GM19043 (cell line): ENCODE results near the gene DLG2.

Experiments
- ATAC-seq: cut with Tn5 transposase; IDR thresholded peaks from one replicate; pipeline ENCODE4 v1.9.1; 2021; ENCODE audit warnings: low read depth; ENCODE audit not compliant: unreplicated experiment

DLG2 gene

DNA sequence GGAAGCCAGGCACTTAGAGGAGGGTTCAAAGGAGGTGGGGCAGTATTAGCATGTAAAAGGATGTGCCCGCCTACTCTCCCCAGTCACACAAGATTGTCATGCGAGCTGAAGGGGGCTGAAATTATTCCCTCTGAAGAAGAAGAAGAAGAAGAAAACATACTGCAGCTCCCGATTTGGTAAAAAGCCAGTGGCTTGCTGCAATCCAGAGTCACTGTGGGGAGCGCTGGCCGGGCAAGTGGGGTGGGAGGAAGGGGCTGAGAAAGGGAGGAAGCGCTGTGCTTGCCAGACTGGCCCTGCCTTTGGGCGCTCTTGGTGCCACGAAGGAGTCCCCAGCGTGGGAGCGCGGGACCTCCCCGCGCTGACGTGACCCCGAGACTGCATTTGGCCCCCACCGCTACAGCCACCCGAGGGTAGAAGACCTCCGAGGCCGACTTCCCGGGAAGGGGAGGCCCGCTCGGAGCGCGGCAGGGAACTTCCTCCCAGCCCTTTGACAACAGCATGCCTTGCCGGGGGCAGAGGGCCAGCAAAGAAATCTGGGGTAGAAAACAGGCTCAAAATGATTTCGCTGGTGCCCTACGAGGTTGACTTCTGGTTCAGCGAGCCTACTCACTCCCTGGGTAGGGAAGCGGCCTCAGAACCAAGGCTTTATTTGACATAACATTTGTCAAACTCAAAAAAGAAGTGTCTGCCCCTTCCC lies 906.3 kb downstream of the DLG2 start:
- no peak for ATAC-seq

DNA sequence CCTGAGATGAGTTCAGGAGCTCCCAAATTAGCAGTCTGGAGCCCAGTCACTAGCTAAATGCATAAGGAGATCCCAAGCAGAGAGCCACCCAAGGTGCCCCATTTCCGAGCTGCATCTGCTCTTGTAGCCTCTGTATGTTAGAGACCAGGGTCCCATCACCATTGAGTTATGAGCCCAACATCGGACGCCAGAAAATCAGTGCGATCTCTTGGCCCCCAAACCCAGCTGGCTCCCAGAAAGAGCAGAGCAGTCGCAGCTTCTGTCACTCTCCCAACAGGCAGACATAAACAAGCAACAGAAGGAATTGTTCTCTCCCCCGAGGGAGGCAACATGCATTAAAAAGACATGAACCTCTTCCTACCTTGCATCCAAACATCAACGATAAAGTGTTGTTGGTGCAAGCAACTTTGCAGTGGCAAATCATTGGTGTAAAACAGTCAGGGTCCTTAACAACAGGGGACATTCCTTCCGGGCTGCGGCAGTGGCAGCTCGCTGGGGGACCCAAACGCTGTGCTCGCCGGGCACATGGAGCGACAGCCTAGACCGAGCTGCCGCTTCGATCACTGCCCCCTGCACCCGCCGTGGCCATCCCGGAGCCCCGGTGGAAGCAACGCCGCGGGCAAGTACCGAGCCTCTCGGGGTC lies 907.1 kb downstream of the DLG2 start:
- no peak for ATAC-seq

DNA sequence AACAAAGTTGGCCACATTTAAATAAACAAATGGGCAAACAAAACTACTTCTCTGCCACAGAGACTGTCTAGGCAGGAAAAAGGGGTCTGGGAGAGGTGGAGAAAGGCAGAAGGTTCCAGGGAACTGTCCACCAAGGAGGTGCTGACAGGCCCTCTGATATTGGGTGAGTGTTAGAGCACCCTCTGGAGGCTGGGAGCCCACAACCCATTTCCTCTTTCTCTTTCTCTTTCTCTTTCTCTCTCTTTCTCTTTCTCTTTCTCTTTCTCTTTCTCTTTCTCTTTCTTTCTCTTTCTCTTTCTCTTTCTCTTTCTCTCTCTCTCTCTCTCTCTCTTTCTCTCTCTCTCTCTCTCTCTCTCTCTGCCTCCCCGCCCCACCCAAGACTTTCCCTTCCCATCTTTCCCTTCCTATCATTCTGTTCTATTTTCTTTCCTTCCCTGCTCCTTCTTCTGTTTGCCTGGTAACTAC lies 912.8 kb downstream of the DLG2 start:
- ATAC-seq: peak; percentile 96

DNA sequence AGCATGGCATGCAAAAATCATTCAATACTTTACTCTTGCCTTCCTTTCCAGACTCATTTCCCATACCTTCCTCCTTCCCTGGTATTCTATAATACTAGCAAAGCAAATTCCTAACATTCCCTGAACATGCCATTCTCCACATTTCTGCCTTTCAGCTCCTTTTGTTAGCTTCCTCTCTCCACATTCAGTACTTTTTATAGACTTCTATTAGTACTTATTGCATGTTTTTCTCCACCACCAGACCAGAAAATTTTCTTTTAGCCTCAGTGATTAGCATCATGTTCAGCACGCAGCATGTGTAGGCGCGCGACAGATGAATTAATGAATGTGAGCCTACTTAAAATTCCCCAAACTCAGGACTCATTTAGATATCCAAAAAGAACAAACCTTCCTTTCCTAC lies 935.3 kb downstream of the DLG2 start:
- ATAC-seq: no peak

DNA sequence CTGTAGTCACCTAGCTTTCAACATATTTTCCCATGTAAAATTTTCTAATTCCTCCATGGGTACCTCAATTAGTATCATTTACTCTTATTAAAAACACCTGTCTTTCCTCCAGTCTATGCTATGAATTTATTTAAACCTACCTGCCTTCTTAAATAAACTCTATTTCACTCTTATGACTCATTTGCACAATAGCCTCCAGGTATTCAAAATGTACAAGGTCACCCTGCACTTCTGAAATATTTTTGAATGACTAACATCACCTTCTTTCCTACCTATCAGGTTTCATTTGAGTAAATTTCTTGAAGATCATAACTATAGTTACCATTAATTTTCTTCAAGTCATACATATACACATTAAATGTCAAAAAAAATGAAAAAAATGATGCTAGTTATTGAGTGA lies 939.7 kb downstream of the DLG2 start:
- ATAC-seq: no peak

DNA sequence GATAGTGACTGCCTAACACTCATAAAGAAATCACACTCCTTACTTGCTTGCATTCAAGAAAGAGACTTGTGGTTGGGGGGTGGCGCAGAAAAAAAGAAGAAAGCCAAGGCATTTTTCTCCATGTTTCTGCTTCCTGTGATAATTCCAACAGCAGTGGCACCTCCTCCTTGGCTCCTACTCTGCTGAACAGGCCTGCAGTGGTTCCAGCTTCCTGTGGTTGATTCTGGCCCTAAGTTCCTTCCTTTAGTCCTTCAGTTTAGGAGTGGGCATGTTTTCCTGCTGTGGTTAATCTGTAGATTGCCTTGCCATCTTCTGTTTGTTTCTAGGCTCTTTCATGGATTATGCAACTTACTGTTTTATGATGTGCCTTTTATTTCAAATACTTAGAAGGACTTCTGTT lies 940.4 kb downstream of the DLG2 start:
- no peak for ATAC-seq

DNA sequence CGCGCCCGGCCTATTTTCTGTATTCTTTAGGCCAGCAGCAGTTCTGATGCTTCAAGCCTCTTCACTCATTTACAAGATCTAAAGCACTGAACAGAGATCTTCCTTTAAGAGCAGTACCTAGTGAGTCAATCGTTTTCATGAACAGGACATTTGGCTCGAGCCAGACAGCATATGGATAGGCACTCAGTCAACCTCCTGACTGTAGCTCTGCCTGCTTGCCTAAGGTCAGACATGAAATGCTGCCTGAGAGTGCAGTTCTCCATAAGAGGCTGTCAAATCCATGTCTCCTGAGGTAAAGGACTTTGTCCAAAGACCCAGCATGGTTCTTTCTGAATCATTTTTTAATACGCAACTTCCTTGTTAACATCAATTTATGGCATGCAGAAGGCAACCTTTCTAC lies 941.2 kb downstream of the DLG2 start:
- ATAC-seq: no peak

DNA sequence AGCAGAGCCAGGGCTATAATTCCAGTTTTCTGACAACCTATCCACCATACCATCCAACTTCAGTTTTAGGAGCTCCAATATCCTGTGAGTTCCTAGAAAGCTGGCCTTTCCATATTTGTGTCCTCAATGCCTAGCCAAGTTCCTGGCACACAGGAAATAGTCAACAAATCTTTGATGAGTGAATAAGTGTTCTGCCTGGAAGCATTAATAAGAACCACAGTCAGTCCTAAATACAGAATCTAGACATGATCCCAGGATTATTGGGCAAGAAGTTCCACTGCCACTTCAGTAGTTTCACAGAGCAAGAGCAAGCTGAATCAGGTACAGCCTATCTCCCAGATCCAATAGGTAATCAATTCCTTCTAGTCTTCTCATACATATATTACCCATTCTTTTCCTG lies 942.0 kb downstream of the DLG2 start:
- no peak for ATAC-seq

DNA sequence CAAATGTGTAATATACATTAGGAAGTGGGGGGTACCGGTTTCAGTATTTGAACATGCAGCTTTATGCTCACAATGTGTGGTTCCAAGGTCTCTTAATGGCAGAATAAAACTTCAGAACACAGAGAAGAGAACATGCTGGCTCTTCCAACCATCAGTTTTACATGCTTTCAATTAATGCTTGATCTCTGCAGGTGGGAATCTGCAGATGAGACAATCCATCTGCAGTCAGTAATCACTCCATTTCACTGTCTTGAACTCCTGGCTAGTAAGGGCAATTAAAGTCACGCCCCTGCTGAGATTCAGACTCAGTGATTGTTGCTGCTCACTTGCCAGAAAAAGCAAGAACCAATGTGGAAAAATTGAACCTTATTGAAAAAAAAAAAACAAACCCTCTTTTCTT lies 945.7 kb downstream of the DLG2 start:
- no peak for ATAC-seq

DNA sequence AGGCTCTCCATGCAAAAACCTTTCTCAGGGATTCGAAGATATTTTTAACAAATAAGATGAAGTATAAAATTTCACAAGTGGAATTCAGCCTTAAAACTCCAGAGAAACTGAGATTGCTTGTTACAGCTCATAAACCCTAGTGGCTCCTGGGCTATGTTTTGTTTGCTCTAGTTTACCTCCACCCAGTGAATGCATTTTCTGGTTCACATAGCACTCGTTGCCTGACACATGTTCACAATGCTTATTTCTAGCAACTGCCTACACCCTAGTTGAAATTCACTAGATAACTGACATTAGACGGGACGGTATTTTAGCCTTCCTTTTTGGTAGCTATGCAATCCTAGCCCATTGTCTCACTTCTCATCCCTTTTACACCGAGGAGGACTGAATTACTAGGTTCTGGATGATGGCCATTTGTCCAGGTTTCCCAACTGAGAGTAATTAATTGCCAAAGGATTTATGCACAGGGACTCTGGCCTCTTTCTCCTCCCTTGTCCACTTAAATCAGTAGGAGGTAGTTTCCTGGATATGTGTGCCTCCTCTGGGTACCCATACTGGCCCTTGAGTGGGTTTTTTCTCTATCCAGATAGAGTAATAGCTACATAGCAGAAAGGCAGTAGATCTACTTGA lies 951.6 kb downstream of the DLG2 start:
- ATAC-seq: no peak

DNA sequence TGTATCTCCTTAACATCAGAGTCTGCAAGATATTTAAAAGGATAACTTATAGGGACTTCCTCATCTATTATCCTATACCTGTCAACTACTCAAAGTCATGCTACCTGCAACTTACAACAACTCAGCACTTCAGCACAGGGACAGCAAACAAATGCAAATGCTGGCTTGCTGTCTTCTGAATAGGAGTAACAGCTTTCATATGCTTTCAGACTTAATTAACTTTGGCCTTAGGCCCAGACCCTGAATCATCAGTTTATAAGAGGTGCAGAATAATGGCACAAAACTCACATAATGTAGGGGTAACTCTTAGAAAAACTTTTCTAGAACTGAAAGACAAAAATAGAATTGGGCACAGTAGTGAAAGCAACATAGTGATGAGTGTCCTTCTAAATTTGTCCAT lies 953.4 kb downstream of the DLG2 start:
- ATAC-seq: no peak

DNA sequence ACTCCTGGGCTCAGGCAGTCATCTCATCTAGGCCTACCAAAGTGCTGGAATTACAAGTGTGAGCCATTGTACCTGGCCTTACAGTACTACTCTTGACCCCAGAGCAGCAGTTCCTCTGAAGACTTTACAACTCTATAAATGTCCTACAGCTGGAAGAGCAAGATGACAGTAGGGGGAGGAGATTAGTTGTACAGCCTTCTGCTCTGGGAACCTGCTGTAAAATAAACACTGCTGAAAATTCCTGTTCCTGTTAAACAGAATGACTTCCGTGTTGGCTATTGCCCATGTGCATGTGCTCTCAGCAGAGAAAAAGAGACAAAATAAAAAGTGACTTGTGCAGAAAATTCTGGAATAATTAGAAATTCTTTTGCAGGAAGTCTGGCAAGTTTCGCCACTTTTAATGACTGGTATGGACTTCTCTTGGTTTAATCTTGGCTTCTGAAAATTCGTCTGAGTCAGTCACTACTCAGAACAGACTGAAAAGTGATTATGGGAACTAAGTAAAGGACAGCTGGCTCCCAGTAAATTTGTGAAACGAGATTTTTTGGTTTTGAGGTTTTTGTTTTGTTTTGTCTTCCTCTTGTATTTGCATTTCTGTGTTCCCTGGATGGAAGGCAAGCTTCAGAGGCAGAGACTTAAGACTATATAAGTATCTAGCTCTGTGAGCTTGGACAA lies 955.7 kb downstream of the DLG2 start:
- ATAC-seq: no peak

DNA sequence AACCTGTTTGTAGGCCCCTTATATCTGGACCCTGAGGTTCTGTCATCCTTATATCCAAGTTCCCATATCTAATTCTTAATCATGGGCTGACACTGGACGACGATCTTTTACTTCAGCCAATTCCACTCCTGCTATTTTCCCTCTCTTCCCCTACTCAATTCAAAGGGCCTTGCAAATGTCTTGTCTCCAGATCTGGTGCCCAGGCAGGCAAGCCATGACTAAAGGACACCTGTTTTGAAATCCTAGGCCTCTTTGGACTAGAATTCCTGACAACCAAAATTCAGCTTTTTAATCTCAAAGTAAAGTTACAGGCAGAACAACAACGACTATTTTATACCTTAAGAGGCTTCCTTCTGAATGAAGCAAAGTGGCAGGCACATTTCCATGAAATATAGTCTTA lies 963.4 kb downstream of the DLG2 start:
- ATAC-seq: no peak

DNA sequence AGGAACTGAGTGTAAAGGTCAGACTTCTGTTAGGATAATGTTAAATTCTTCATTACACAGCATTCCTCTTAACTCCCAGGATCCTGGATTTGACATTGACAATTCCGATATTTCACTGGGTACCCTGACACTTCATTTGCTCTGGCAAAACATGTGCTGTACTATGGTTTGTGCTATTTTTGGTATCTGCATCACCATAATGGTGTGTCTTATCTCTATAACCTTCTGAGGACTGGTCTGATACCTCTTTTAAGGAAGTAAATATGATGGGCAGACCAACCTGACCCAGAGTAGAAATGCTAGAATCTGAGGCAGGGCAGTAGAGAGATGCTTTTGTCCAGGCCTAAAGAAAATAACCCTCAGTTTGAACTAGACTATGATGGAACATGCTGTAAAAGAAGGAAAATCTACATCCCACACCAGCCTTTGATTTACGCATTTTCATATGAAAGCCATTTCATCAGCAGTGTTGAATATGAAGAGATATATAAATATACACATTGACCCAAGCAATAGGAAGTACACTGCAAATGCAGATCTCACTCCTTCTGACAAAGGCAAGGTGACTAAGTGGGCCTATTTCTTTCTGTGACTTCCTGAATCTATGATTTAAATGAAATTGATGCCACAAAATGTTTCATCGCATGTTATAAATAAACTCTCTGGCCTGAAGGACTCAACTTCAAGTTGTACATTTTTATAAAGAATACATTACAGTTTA lies 966.7 kb downstream of the DLG2 start:
- no peak for ATAC-seq

DNA sequence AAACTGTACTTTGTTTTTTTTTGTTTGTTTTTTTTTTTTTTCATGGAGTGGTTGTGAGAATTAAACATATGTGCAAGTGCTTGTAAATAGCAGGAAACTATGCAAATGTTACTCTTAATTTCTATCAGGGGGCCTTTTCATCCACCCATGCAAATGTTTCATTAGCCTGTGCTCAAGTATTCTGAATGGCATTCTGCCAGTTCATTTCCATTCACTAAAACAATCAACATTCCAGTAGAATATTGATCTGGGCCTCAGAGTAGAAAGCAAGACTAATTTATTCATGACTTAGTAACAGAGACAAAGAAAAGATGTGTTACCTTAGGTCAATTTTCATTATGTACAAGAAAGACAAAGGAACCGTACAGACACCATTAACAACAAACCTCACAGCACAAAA lies 971.4 kb downstream of the DLG2 start:
- no peak for ATAC-seq

DNA sequence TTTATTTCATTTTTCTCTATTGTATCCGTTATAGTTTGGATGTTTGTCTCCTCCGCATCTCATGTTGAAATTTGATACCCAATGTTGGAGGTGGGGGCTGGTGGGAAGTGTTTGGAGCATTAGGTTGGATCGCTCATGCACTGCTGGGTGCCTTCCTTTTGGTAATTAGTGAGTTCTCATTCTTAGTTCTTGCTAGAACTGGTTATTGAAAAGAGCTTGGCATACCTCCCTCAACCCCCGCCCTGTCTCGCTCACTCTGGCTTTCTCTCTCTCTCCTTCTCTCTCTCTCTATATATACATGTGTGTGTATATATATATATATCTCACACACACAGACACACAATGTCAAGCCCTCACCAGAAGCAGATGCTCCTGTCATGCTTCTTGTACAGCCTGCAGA lies 978.7 kb downstream of the DLG2 start:
- no peak for ATAC-seq

DNA sequence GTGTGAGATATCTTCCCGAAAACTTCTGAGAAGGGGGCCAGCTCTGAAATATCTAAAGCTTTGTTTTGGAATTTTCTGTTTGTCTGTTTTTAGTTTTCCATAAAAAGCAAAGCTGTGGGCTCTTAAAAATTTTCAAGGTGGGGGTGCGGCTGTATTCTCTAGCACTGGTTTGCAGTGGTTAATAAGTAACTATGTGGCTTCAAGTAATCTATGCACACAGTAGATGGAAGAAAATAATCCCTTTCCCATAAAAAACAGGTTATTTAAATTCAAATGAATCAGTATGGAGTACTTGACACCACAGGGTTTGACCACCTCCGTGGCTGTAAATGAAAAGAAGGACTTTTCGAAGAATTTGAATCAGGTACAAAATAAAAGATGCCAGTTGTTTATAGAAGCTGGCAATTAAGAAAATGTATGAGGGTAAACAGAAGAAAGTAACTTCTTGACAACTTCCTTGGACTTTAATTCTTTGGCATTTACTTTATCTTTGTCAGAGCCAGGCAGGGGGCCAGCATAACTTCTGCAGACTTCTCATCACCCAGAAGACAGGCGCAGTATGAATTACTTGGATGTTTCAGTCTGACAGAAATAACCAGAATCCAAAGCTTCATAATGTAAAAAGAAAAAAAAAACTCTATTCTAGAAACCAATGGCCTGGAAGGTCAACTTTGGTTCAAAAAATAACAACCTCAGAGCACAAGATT lies 981.0 kb downstream of the DLG2 start:
- ATAC-seq: no peak

DNA sequence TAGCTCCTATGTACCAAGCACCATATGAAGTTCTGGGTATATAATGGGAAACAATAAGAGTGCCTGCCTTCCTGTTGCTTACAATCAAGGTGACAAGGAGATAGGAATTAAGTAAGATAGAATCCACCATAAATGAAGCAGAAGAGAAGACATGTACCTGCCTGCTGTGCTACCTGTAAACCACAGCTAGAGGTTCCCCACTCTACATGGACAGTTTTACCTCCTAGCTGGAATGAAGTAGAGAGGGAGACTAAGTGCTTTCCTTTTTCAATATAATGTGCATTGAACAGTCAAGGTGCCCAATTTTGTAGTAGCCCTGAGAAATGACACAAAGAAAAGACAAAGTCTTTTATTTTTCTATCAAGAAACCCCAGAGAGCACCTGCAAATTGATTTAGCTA lies 984.6 kb downstream of the DLG2 start:
- no peak for ATAC-seq

DNA sequence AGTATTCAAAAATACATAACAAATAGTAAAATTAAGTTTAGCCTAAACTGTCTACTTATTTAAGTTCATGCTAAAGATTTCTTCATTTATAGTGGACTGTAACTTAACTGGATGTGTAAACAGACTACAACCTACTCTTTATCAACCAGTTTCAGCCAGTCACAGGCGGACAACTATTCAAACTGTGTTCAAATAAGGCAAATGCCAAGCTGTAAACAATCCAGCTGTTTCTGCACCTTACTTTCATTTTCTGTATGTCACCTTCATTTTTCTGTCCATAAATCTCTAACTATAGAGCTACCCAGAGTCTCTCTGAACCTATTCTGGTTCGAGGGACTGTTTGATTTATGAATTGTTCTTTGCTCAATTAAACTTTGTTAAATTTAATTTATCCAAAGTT lies 992.8 kb downstream of the DLG2 start:
- no peak for ATAC-seq

DNA sequence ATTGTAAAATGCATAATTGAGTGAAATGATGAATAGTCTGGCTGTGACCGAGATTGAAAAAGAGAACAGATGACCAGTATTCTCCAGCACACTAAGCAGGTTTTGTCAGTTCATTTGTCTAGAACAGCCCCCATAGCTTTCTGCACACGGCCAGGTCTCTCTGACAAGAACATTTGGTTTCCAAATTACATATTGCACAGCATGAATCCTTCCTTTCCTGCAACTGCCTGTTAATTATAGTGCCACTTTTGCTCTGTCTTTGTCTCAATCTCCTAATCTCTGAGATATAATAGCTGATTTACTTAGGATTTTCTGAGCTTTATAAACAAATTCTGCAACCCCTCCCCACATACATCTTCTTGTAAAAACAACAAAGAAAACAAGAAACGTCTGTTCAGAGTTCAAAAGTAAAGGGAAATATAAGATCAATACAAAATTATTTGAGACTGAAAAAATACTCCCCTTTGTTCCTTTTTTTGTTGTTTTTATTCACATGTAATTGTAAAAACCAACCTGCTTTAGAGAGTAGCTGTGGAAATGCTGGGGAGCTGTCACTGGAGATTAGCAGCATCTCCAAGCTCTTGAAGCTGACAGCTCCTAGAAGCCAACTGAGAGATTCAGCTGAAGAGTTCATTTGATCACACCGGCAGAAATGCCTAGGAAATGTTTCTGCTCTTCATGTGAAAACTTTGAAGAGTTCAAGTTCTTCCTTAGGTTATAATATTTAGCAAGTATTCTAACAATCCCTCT lies 998.1 kb downstream of the DLG2 start:
- ATAC-seq: no peak
